Smooth muscle cell (in vitro differentiated cells): Measurements from ENCODE around the gene TOP3B. TPM values are rescaled to one million over a fixed set of nuclear protein-coding genes. Genes with fewer than 3 reads are reported as not detected.

ENCODE experiments used
- DNase-seq: peaks from one replicate; lab custom pipeline; 2025; ENCODE audit not compliant: unreplicated experiment; lab: John Stamatoyannopoulos, UW
- H2AFZ ChIP-seq: fragments of 200-600 bp; sonication (generic); 2 replicates; pipeline ENCODE4 v1.6.0; 2016; ENCODE audit warnings: antibody characterized with exemption, low read depth, mild to moderate bottlenecking
- H3F3A ChIP-seq: fragments of 200-600 bp; sonication (generic); 2 replicates; pipeline ENCODE4 v1.6.0; 2017; ENCODE audit warnings: antibody characterized with exemption, low read depth
- H3K27ac ChIP-seq: fragments of 200-600 bp; sonication (generic); 2 replicates; pipeline ENCODE4 v1.5.1; 2016; ENCODE audit warnings: low read depth, mild to moderate bottlenecking
- H3K27me3 ChIP-seq: fragments of 200-600 bp; sonication (generic); 2 replicates; pipeline ENCODE4 v1.6.1; 2016; ENCODE audit warnings: low read depth, mild to moderate bottlenecking
- H3K36me3 ChIP-seq: fragments of 200-600 bp; sonication (generic); 2 replicates; pipeline ENCODE4 v1.5.1; 2016; ENCODE audit warnings: low read depth
- H3K4me1 ChIP-seq: fragments of 200-600 bp; sonication (generic); 2 replicates; pipeline ENCODE4 v1.5.1; 2016; ENCODE audit warnings: low read depth
- H3K4me2 ChIP-seq: fragments of 200-600 bp; sonication (generic); 2 replicates; pipeline ENCODE4 v1.6.0; 2016; ENCODE audit warnings: mild to moderate bottlenecking
- H3K4me3 ChIP-seq: fragments of 200-600 bp; sonication (generic); 2 replicates; pipeline ENCODE4 v1.5.1; 2016; ENCODE audit warnings: mild to moderate bottlenecking
- H3K79me2 ChIP-seq: fragments of 200-600 bp; sonication (generic); 2 replicates; pipeline ENCODE4 v1.6.0; 2016; ENCODE audit warnings: low read depth, mild to moderate bottlenecking
- H3K9ac ChIP-seq: fragments of 200-600 bp; sonication (generic); 2 replicates; pipeline ENCODE4 v1.6.0; 2016; ENCODE audit warnings: low read depth
- H3K9me3 ChIP-seq: fragments of 200-600 bp; sonication (generic); replicated peaks from 2 replicates; pipeline ENCODE4 v1.5.1; 2016; ENCODE audit warnings: low read depth
- H4K20me1 ChIP-seq: fragments of 200-600 bp; sonication (generic); 2 replicates; pipeline ENCODE4 v1.6.0; 2016; ENCODE audit warnings: low read depth
- WGBS: methylation state at CpG from one replicate; pipeline ENCODE4 v1.1.7; 2016; ENCODE audit warnings: low lambda C conversion rate; 5-methylcytosine and 5-hydroxymethylcytosine counted together
- polyA plus RNA-seq: library from polyadenylated mRNA; unstranded; fragments of >200 nt; fragmentation: Nextera tagmentation; extraction: Ambion mirVana; gene quantifications from 2 replicates; pipeline ENCODE4 v1.2.1, GENCODE V29; 2016
- total RNA-seq: library from RNA; depleted of rRNA; stranded (reverse); fragments of >200 nt; gene quantifications from 2 replicates; pipeline ENCODE4 v1.2.3, GENCODE V29; 2014
- TF ChIP-seq, protein P1 (sequence below): fragments of 200-600 bp; sonication (generic); IDR thresholded peaks from 2 replicates; pipeline ENCODE4 v1.5.1; 2017; ENCODE audit warnings: borderline replicate concordance, mild to moderate bottlenecking, antibody characterized with exemption; ENCODE audit not compliant: insufficient read depth, poor library complexity, severe bottlenecking

TOP3B gene
- total and polyA plus RNA-seq, 2 experiments from 2014 or later, result 15.2 to 17.6 TPM

DNA sequence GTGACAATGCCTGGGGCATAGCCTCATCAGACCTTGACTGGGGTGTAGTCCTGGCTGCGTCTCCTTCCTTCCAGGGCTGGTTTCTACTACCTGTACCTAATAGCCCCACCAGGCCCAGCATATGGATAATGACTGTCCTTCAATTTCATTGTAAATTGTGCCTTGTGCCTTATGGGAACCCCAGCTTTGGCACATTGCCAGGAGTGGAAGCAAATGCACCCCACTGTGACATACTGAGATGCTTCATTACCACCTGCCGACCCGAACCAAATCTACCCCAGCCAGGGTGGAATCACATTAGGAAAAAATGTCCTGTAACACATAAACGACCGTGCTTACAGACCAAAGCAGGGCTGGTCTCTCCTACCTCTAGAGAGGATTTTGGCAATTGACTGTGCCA, 7.3 kb downstream of the TOP3B start:
- H4K20me1 ChIP-seq, result peaks cover 19% of the 10 kb centered on the region

GRCh38 chr22:21974058-21974649, 8.4 kb downstream of the TOP3B start:
- no peak overlapping the region for H3K4me2 ChIP-seq
- 99% methylated on average over 12 of the region's 12 CpGs for WGBS
- no peak overlapping the region for H3K4me3 ChIP-seq
- H3K9ac ChIP-seq, result no peak overlapping the region
- H3K9me3 ChIP-seq, result no peaks in the 10 kb centered on the region
- no peaks in the 10 kb centered on the region for H3K36me3 ChIP-seq
- H2AFZ ChIP-seq, result no peak overlapping the region
- peaks cover 19% of the 10 kb centered on the region for H4K20me1 ChIP-seq
- H3K4me1 ChIP-seq, result no peaks in the 10 kb centered on the region
- TF ChIP-seq, protein P1, sequence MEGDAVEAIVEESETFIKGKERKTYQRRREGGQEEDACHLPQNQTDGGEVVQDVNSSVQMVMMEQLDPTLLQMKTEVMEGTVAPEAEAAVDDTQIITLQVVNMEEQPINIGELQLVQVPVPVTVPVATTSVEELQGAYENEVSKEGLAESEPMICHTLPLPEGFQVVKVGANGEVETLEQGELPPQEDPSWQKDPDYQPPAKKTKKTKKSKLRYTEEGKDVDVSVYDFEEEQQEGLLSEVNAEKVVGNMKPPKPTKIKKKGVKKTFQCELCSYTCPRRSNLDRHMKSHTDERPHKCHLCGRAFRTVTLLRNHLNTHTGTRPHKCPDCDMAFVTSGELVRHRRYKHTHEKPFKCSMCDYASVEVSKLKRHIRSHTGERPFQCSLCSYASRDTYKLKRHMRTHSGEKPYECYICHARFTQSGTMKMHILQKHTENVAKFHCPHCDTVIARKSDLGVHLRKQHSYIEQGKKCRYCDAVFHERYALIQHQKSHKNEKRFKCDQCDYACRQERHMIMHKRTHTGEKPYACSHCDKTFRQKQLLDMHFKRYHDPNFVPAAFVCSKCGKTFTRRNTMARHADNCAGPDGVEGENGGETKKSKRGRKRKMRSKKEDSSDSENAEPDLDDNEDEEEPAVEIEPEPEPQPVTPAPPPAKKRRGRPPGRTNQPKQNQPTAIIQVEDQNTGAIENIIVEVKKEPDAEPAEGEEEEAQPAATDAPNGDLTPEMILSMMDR, result no peak
- no peak for DNase-seq
- H3K79me2 ChIP-seq, result no peaks in the 10 kb centered on the region
- H3K27me3 ChIP-seq, result no peaks in the 10 kb centered on the region
- no peaks in the 10 kb centered on the region for H3F3A ChIP-seq
- H3K27ac ChIP-seq, result no peak overlapping the region

More for the DNA sequence above, 7.3 kb downstream of the TOP3B start:
- DNase-seq, result no peak
- Histone ChIP-seq H3K4me2 (no peak overlapping the region), H3K27ac (no peak overlapping the region), H3K4me1 (no peaks in the 10 kb centered on the region), H3K79me2 (no peaks in the 10 kb centered on the region), H3K9ac (no peak overlapping the region), H3K4me3 (no peak overlapping the region), H3F3A (no peaks in the 10 kb centered on the region), H3K9me3 (no peaks in the 10 kb centered on the region), H2AFZ (no peak overlapping the region), H3K36me3 (no peaks in the 10 kb centered on the region), H3K27me3 (no peaks in the 10 kb centered on the region)
- 95% methylated on average over 5 of the region's 5 CpGs for WGBS
- TF ChIP-seq, protein P1, result no peak

DNA sequence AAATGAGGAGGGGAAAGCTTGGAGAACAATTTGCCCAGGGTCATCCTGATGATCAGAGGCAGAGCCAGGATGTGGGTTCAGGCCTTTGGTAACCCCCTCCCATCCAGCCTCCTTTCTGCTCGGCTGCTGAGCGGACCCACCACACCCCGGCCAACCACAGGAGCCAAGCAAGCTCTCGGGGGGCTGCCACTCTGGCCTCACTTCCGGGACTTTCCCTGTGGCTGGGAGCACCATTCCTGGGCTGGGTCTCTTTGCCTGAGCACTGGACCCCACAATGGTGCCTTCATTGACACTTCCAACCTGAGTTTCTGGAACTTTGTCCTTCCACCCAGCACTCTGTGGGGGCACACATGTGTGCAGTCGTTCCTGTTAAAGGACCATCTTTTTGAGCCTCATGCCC, 9.8 kb downstream of the TOP3B start:
- TF ChIP-seq, protein P1, result no peak
- H3K27ac ChIP-seq, result no peak overlapping the region
- no peaks in the 10 kb centered on the region for H3K4me1 ChIP-seq
- peaks cover 19% of the 10 kb centered on the region for H4K20me1 ChIP-seq
- DNase-seq, result no peak
- H3K4me3 ChIP-seq, result no peak overlapping the region
- H3K9me3 ChIP-seq, result no peaks in the 10 kb centered on the region
- 97% methylated on average over 6 of the region's 6 CpGs for WGBS
- no peaks in the 10 kb centered on the region for H3F3A ChIP-seq
- no peaks in the 10 kb centered on the region for H3K27me3 ChIP-seq
- H2AFZ ChIP-seq, result no peak overlapping the region
- no peaks in the 10 kb centered on the region for H3K36me3 ChIP-seq
- no peak overlapping the region for H3K4me2 ChIP-seq
- H3K79me2 ChIP-seq, result no peaks in the 10 kb centered on the region
- H3K9ac ChIP-seq, result no peak overlapping the region

- Histone ChIP-seq H3K4me1 (no peaks in the 10 kb centered on the region), H3F3A (no peaks in the 10 kb centered on the region), H3K27ac (no peak overlapping the region), H3K4me3 (no peak overlapping the region), H3K36me3 (no peaks in the 10 kb centered on the region), H3K79me2 (no peaks in the 10 kb centered on the region), H3K4me2 (no peak overlapping the region), H4K20me1 (peaks cover 19% of the 10 kb centered on the region), H3K9me3 (no peaks in the 10 kb centered on the region), H2AFZ (no peak overlapping the region), H3K27me3 (no peaks in the 10 kb centered on the region), H3K9ac (no peak overlapping the region)
- no peak for DNase-seq
- TF ChIP-seq, protein P1, result peak; percentile 82
- WGBS, result 88% methylated on average over 7 of the region's 7 CpGs
Observed at GRCh38 chr22:21972293-21972779, 10.3 kb downstream of the TOP3B start.
